ENCODE results near the gene CAMTA1. TPM values are rescaled to one million over a fixed set of nuclear protein-coding genes. Genes with fewer than 3 reads are reported as not detected.

The CAMTA1 gene
- total and polyA plus RNA-seq, 4 donors, result 18.0 to 93.5 (median 35.8) TPM

GRCh38 chr1:7344299-7344698 lies 559.0 kb downstream of the CAMTA1 start:
- Histone ChIP-seq H3K9me3 (ENCODE audit: control insufficient read depth in 4 of 4, low read length in 3 of 4) (no peaks in the 10 kb centered on the region), H3K36me3 (ENCODE audit: control insufficient read depth in 4 of 4, insufficient read depth in 3 of 4, low read depth in 1 of 4, low read length in 3 of 4) (no peaks in the 10 kb centered on the region), H3K27me3 (ENCODE audit: control insufficient read depth in 4 of 4, insufficient read depth in 4 of 4, low read length in 3 of 4) (no peaks in the 10 kb centered on the region), H3K27ac (ENCODE audit: low read depth in 1 of 2, low read length in 2 of 2) (no peak overlapping the region), H3K4me3 (ENCODE audit: low read depth in 1 of 3, low read length in 3 of 3) (no peak overlapping the region), H3K9ac (ENCODE audit: low read depth in 1 of 2, low read length in 2 of 2) (no peak overlapping the region), H3K4me1 (ENCODE audit: control insufficient read depth in 4 of 4, insufficient read depth in 4 of 4, low read length in 3 of 4) (peaks cover 5 to 10% (median 7%) of the 10 kb centered on the region in 4 donors)
- no peak for DNase-seq (ENCODE audit: low spot score)
- TF ChIP-seq ZBTB33 (IDR thresholded peaks at IDR 0.05) (no peak), NR2F2 (IDR thresholded peaks at IDR 0.05) (no peak), EGR1 (IDR thresholded peaks at IDR 0.05; ENCODE audit: low read depth in 2 of 2) (no peak)
- WGBS, result 84% methylated on average over 2 of the region's 2 CpGs

GRCh38 chr1:7345516-7345915 lies 560.3 kb downstream of the CAMTA1 start:
- 91% methylated on average over 3 of the region's 3 CpGs for WGBS
- Histone ChIP-seq H3K9me3 (ENCODE audit: control insufficient read depth in 4 of 4, low read length in 3 of 4) (no peaks in the 10 kb centered on the region), H3K4me1 (ENCODE audit: control insufficient read depth in 4 of 4, insufficient read depth in 4 of 4, low read length in 3 of 4) (peaks cover 5 to 10% (median 7%) of the 10 kb centered on the region in 4 donors), H3K36me3 (ENCODE audit: control insufficient read depth in 4 of 4, insufficient read depth in 3 of 4, low read depth in 1 of 4, low read length in 3 of 4) (no peaks in the 10 kb centered on the region), H3K27ac (ENCODE audit: low read depth in 1 of 2, low read length in 2 of 2) (no peak overlapping the region), H3K4me3 (ENCODE audit: low read depth in 1 of 3, low read length in 3 of 3) (no peak overlapping the region), H3K27me3 (ENCODE audit: control insufficient read depth in 4 of 4, insufficient read depth in 4 of 4, low read length in 3 of 4) (no peaks in the 10 kb centered on the region), H3K9ac (ENCODE audit: low read depth in 1 of 2, low read length in 2 of 2) (no peak overlapping the region)
- DNase-seq (ENCODE audit: low spot score), result no peak
- no peak for TF ChIP-seq FOXA1 (IDR thresholded peaks at IDR 0.05)
- TF ChIP-seq SP1 (IDR thresholded peaks at IDR 0.05), result no peak
- TF ChIP-seq GABPA (IDR thresholded peaks at IDR 0.05 in 1 of 2, conservative IDR thresholded peaks at IDR 0.05 in 1 of 2), result no peak
- TF ChIP-seq RXRA (IDR thresholded peaks at IDR 0.05), result no peak
- TF ChIP-seq TAF1 (conservative IDR thresholded peaks at IDR 0.05), result no peak
- no peak for TF ChIP-seq NR2F2 (IDR thresholded peaks at IDR 0.05)
- TF ChIP-seq HNF4A (conservative IDR thresholded peaks at IDR 0.05), result no peak
- no peak for TF ChIP-seq CTCF (IDR thresholded peaks at IDR 0.05; ENCODE audit: low read depth, low read length, missing input control)
- TF ChIP-seq YY1 (IDR thresholded peaks at IDR 0.05), result no peak
- no peak for TF ChIP-seq MAX (IDR thresholded peaks at IDR 0.05)
- TF ChIP-seq ZBTB33 (IDR thresholded peaks at IDR 0.05), result no peak
- no peak for TF ChIP-seq HNF4G (IDR thresholded peaks at IDR 0.05)
- TF ChIP-seq FOXA2 (IDR thresholded peaks at IDR 0.05), result no peak
- no peak for TF ChIP-seq JUND (IDR thresholded peaks at IDR 0.05)
- TF ChIP-seq EGR1 (IDR thresholded peaks at IDR 0.05; ENCODE audit: low read depth in 2 of 2), result no peak
- no peak for TF ChIP-seq REST (IDR thresholded peaks at IDR 0.05)
- TF ChIP-seq RAD21 (IDR thresholded peaks at IDR 0.05), result no peak
- no peak for TF ChIP-seq ATF3 (IDR thresholded peaks at IDR 0.05)

All from liver (tissue), 9 donors.